Panc1 (cell line): ENCODE results near the gene KIZ.

ENCODE experiments used
- CTCF ChIP-seq: fragments of 450-650 bp; IDR thresholded peaks from 2 replicates; pipeline ENCODE4 v1.5.1; 2017; ENCODE audit warnings: mild to moderate bottlenecking
- POLR2AphosphoS5 ChIP-seq: IDR thresholded peaks from 2 replicates; pipeline ENCODE4 v1.6.1; 2012; ENCODE audit warnings: mild to moderate bottlenecking, low read depth, low read length, moderate library complexity
- SIN3A ChIP-seq: IDR thresholded peaks from 2 replicates; pipeline ENCODE4 v1.6.1; 2012; ENCODE audit warnings: low read depth, mild to moderate bottlenecking, low read length, moderate library complexity, borderline replicate concordance; ENCODE audit not compliant: insufficient read depth

- TF ChIP-seq POLR2AphosphoS5: no peak
- TF ChIP-seq CTCF: no peak
- no peak for TF ChIP-seq SIN3A
These were observed 33.1 kb upstream of the KIZ start for GRCh38 chr20:21092806-21093205.
